Measurements from ENCODE around the gene AQP2. TPM values are rescaled to one million over a fixed set of nuclear protein-coding genes. Genes with fewer than 3 reads are reported as not detected.

AQP2 gene
- polyA plus RNA-seq, 1 of the 3 experiments (the other 2 are of a cell fraction) = not detected

DNA sequence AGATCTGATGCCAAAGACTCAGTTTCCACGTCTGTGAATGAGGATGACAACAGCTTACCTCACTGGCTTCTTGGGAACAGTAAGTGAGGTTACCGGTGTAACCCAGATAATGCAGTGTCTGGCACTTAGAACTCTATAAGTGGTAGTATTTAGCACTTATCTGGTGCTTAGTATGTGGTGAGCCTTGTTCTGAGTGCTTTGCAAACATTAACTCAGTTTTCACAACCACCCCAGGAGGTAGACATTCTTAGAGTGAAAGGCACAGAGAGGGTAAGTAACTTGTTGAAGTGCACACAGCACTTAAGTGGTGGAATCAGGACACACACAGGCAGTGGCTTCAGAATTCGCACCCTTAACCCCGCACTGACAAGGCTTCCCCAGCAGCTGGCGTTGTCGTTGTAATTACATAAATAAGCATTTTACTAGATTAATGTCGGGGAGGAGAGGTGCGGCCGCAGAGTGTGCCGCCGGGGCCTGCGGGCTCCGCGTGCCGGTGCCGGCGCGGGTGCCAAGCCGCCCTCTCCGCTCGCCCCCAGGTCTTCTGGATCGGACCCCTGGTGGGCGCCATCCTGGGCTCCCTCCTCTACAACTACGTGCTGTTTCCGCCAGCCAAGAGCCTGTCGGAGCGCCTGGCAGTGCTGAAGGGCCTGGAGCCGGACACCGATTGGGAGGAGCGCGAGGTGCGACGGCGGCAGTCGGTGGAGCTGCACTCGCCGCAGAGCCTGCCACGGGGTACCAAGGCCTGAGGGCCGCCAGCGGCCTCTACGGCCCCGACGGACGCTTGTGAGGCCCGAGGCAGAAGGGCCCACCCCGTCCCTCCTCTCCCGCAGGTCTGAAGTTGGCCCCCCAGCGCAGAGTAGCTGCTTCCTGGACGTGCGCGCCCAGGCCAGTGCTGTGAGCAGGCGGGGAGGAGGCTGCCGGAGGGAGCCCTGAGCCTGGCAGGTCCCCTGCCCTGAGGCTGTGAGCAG, 4.6 kb downstream of the AQP2 start:
- Histone ChIP-seq H3K27me3 (ENCODE audit: insufficient read depth) (no peaks in the 10 kb centered on the region), H3K9me2 (no peaks in the 10 kb centered on the region), H3F3A (replicated peaks; ENCODE audit: insufficient read depth) (no peaks in the 10 kb centered on the region), H3K4me1 (ENCODE audit: control insufficient read depth in 1 of 2, insufficient read depth in 2 of 2, low read depth in 1 of 2, low read length in 1 of 2) (peaks cover 4 to 7% of the 10 kb centered on the region in 2 experiments; a peak in 3 of 4 replicates), H3K9ac (no peak overlapping the region), H3K27ac (ENCODE audit: low read depth in 2 of 2, low read length in 1 of 2) (no peak overlapping the region), H4K20me1 (ENCODE audit: insufficient read depth) (no peaks in the 10 kb centered on the region), H2AFZ (ENCODE audit: low read depth) (no peak overlapping the region), H3K4me3 (ENCODE audit: low read depth in 2 of 2, low read length in 1 of 2) (no peak overlapping the region), H3K36me3 (replicated peaks in 1 of 2; ENCODE audit: control insufficient read depth in 1 of 2, insufficient read depth in 2 of 2, low read length in 1 of 2) (no peaks in the 10 kb centered on the region), H3K9me3 (no peaks in the 10 kb centered on the region), H3K4me2 (no peak overlapping the region), H3K79me2 (ENCODE audit: insufficient read depth) (no peaks in the 10 kb centered on the region)
- 83% methylated on average over 21 of the region's 53 CpGs for WGBS (ENCODE audit: low lambda C conversion rate)
- TF ChIP-seq RAD21 (IDR thresholded peaks at IDR 0.05; ENCODE audit: low read length) (no peak), IRF3 (IDR thresholded peaks at IDR 0.05; ENCODE audit: low read depth, low read length) (no peak), ZBTB33 (IDR thresholded peaks at IDR 0.05; ENCODE audit: borderline replicate concordance, low read depth) (no peak), FOXJ3 (CRISPR knock-in tag; IDR thresholded peaks at IDR 0.05) (no peak), TCF12 (IDR thresholded peaks at IDR 0.05) (no peak), TEAD4 (IDR thresholded peaks at IDR 0.05; ENCODE audit: borderline replicate concordance, insufficient read depth) (no peak), NRF1 (IDR thresholded peaks at IDR 0.05; ENCODE audit: low read depth, low read length) (no peak)
- peak; percentile 23 for DNase-seq
- ChIA-PET CTCF (interaction anchor here (0.6 to 4.5 kb wide), 10 partner anchors 10 to 129 kb away, joined by 3 to 36 read pairs (median 5); no protein-coding TSS in a partner anchor), POLR2A (no interaction called here)

DNA sequence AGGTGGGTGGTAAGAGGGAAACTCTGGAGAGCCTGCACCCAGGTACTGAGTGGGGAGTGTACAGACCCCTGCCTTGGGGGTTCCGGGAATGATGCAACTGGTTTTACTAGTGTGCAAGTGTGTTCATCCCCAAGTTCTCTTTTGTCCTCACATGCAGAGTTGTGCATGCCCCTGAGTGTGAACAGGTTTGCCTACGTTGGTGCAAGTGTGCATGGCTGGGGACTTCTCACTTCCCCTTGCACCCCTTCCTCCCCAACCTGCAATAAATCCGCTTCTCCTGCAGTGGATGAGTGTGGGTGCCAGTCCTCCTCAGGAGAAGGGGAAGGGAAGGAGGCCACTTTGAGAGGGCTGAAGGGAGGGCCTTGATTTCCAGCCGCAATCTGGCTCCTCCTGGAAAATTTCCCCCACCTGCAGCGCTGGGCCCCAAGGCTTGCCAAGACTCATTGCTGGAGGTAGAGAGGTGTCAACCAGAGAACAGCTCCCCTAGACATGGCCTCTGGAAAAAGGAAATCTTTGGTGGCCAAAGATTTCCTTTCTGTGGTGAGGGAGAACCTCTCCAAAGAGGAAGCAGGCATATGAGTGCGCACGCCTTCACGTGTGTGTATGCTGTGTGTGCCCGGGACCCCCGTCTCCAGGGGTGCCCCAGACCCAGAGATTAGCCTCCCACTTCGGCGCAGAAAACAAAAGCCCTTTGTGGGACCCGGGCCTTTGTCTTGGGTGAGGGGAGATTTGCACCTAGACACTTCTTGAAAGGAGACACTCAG, 5.5 kb downstream of the AQP2 start:
- Histone ChIP-seq H3K9me3 (no peaks in the 10 kb centered on the region), H3K79me2 (ENCODE audit: insufficient read depth) (no peaks in the 10 kb centered on the region), H3K27ac (ENCODE audit: low read depth in 2 of 2, low read length in 1 of 2) (no peak overlapping the region), H3F3A (replicated peaks; ENCODE audit: insufficient read depth) (no peaks in the 10 kb centered on the region), H3K4me2 (no peak overlapping the region), H4K20me1 (ENCODE audit: insufficient read depth) (no peaks in the 10 kb centered on the region), H3K36me3 (replicated peaks in 1 of 2; ENCODE audit: control insufficient read depth in 1 of 2, insufficient read depth in 2 of 2, low read length in 1 of 2) (no peaks in the 10 kb centered on the region), H3K27me3 (ENCODE audit: insufficient read depth) (no peaks in the 10 kb centered on the region), H3K9me2 (no peaks in the 10 kb centered on the region), H3K4me3 (ENCODE audit: low read depth in 2 of 2, low read length in 1 of 2) (no peak overlapping the region), H2AFZ (ENCODE audit: low read depth) (no peak overlapping the region), H3K9ac (no peak overlapping the region), H3K4me1 (ENCODE audit: control insufficient read depth in 1 of 2, insufficient read depth in 2 of 2, low read depth in 1 of 2, low read length in 1 of 2) (peaks cover 0 to 8% of the 10 kb centered on the region in 2 experiments; a peak in 3 of 4 replicates)
- no peak for DNase-seq
- POLR2A ChIA-PET = no interaction called here
- CTCF ChIA-PET = interaction anchor here (0.6 to 4.5 kb wide), 7 partner anchors 11 to 129 kb away, joined by 3 to 36 read pairs (median 6); no protein-coding TSS in a partner anchor
- TF ChIP-seq, protein P1, sequence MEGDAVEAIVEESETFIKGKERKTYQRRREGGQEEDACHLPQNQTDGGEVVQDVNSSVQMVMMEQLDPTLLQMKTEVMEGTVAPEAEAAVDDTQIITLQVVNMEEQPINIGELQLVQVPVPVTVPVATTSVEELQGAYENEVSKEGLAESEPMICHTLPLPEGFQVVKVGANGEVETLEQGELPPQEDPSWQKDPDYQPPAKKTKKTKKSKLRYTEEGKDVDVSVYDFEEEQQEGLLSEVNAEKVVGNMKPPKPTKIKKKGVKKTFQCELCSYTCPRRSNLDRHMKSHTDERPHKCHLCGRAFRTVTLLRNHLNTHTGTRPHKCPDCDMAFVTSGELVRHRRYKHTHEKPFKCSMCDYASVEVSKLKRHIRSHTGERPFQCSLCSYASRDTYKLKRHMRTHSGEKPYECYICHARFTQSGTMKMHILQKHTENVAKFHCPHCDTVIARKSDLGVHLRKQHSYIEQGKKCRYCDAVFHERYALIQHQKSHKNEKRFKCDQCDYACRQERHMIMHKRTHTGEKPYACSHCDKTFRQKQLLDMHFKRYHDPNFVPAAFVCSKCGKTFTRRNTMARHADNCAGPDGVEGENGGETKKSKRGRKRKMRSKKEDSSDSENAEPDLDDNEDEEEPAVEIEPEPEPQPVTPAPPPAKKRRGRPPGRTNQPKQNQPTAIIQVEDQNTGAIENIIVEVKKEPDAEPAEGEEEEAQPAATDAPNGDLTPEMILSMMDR (IDR thresholded peaks at IDR 0.05) = no peak
- TF ChIP-seq RCOR1 (IDR thresholded peaks at IDR 0.05; ENCODE audit: low read length) (no peak), MXI1 (IDR thresholded peaks at IDR 0.05; ENCODE audit: low read depth, low read length) (no peak), RFX5 (IDR thresholded peaks at IDR 0.05; ENCODE audit: low read length) (no peak), FOXJ3 (CRISPR knock-in tag; IDR thresholded peaks at IDR 0.05) (no peak), IRF3 (IDR thresholded peaks at IDR 0.05; ENCODE audit: low read depth, low read length) (no peak), NRF1 (IDR thresholded peaks at IDR 0.05; ENCODE audit: low read depth, low read length) (no peak), SMC3 (IDR thresholded peaks at IDR 0.05; ENCODE audit: low read depth, low read length) (no peak), EP300 (IDR thresholded peaks at IDR 0.05; ENCODE audit: borderline replicate concordance in 1 of 2, low read depth in 1 of 2, low read length in 1 of 2) (no peak)
- TF ChIP-seq, protein P2, sequence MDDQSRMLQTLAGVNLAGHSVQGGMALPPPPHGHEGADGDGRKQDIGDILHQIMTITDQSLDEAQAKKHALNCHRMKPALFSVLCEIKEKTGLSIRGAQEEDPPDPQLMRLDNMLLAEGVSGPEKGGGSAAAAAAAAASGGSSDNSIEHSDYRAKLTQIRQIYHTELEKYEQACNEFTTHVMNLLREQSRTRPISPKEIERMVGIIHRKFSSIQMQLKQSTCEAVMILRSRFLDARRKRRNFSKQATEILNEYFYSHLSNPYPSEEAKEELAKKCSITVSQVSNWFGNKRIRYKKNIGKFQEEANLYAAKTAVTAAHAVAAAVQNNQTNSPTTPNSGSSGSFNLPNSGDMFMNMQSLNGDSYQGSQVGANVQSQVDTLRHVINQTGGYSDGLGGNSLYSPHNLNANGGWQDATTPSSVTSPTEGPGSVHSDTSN (IDR thresholded peaks at IDR 0.05) = no peak
- WGBS (ENCODE audit: low lambda C conversion rate) = 56% methylated on average over 5 of the region's 13 CpGs

Data from SK-N-SH (cell line).